ENCODE measurements around the gene ARFGEF2. TPM values are rescaled to one million over a fixed set of nuclear protein-coding genes. Genes with fewer than 3 reads are reported as not detected.
"Not testable (repeated sequence)": the region's sequence is repeated elsewhere in the genome, so short reads cannot be mapped to it uniquely, and the experiment has no call there.

The ARFGEF2 gene
- total RNA-seq, 1 experiment from 2014 or later = 30.3 TPM

DNA sequence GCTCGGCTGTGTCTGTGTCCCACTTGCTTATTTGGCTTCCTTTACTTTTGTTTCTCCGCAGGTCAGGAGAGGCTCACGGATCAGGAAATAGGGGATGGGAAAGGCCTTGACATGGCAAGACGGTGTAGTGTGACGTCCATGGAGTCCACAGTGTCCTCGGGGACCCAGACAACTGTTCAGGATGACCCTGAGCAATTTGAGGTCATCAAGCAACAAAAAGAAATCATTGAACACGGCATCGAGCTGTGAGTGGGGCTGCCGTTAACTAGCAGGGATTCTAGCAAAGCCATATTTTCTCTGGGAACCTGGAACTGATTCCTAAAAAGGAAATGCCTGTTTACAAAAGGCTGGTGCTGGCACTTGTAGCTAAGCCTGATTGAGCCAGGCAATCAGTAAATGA, 54.4 kb downstream of the ARFGEF2 start:
- CTCF ChIA-PET = interaction anchor here (0.6 kb wide), 1 partner anchor 240 kb away, joined by 3 read pairs; no protein-coding TSS in a partner anchor

DNA sequence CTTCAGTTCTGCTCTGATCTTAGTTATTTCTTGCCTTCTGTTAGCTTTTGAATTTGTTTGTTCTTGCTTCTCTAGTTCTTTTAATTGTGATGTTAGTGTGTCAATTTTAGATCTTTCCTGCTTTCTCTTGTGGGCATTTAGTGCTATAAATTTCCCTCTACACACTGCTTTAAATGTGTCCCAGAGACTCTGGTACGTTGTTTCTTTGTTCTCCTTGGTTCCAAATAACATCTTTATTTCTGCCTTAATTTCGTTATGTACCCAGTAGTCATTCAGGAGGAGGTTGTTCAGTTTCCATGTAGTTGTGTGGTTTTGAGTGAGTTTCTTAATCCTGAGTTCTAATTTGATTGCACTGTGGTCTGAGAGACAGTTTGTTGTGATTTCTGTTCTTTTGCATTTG, 58.5 kb downstream of the ARFGEF2 start:
- H3K4me3 Mint-ChIP-seq (ENCODE audit: unreplicated experiment); H3K27me3 Mint-ChIP-seq (ENCODE audit: insufficient read depth, unreplicated experiment); DNase-seq (ENCODE audit: unreplicated experiment); BruUV-seq (replicated peaks); H3K9me3 Mint-ChIP-seq (ENCODE audit: unreplicated experiment); H3K27ac Mint-ChIP-seq (ENCODE audit: low read depth, unreplicated experiment); intact Hi-C loops (cut with micrococcal nuclease): not testable (repeated sequence)
- Mint-ChIP-seq H3K36me3 (ENCODE audit: insufficient read depth, unreplicated experiment) (peaks cover 75% of the 10 kb centered on the region), H3K4me1 (ENCODE audit: insufficient read depth, unreplicated experiment) (peaks cover 15% of the 10 kb centered on the region)
- ChIA-PET POLR2A (interaction anchor here (0.6 kb wide), 1 partner anchor 16 kb away, joined by 3 read pairs; no protein-coding TSS in a partner anchor), CTCF (interaction anchor here (0.7 kb wide), 1 partner anchor 237 kb away, joined by 3 read pairs; no protein-coding TSS in a partner anchor)

More for the DNA sequence above, 54.4 kb downstream of the ARFGEF2 start:
- Mint-ChIP-seq H3K4me3 (ENCODE audit: unreplicated experiment) (no peak overlapping the region), H3K36me3 (ENCODE audit: insufficient read depth, unreplicated experiment) (peaks cover 79% of the 10 kb centered on the region), H3K4me1 (ENCODE audit: insufficient read depth, unreplicated experiment) (no peaks in the 10 kb centered on the region), H3K27ac (ENCODE audit: low read depth, unreplicated experiment) (no peak overlapping the region), H3K27me3 (ENCODE audit: insufficient read depth, unreplicated experiment) (no peaks in the 10 kb centered on the region), H3K9me3 (ENCODE audit: unreplicated experiment) (no peaks in the 10 kb centered on the region)
- intact Hi-C loops (cut with micrococcal nuclease) = no loop called here
- TF ChIP-seq, protein P1, sequence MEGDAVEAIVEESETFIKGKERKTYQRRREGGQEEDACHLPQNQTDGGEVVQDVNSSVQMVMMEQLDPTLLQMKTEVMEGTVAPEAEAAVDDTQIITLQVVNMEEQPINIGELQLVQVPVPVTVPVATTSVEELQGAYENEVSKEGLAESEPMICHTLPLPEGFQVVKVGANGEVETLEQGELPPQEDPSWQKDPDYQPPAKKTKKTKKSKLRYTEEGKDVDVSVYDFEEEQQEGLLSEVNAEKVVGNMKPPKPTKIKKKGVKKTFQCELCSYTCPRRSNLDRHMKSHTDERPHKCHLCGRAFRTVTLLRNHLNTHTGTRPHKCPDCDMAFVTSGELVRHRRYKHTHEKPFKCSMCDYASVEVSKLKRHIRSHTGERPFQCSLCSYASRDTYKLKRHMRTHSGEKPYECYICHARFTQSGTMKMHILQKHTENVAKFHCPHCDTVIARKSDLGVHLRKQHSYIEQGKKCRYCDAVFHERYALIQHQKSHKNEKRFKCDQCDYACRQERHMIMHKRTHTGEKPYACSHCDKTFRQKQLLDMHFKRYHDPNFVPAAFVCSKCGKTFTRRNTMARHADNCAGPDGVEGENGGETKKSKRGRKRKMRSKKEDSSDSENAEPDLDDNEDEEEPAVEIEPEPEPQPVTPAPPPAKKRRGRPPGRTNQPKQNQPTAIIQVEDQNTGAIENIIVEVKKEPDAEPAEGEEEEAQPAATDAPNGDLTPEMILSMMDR (IDR thresholded peaks at IDR 0.05; ENCODE audit: unreplicated experiment) = no peak
- BruUV-seq (replicated peaks) = no TSS peak
- no peak for DNase-seq (ENCODE audit: unreplicated experiment)
- POLR2A ChIA-PET = interaction anchor here (0.7 to 1.6 kb wide), 3 partner anchors 9 to 24 kb away, joined by 3 to 4 read pairs (median 3); no protein-coding TSS in a partner anchor

DNA sequence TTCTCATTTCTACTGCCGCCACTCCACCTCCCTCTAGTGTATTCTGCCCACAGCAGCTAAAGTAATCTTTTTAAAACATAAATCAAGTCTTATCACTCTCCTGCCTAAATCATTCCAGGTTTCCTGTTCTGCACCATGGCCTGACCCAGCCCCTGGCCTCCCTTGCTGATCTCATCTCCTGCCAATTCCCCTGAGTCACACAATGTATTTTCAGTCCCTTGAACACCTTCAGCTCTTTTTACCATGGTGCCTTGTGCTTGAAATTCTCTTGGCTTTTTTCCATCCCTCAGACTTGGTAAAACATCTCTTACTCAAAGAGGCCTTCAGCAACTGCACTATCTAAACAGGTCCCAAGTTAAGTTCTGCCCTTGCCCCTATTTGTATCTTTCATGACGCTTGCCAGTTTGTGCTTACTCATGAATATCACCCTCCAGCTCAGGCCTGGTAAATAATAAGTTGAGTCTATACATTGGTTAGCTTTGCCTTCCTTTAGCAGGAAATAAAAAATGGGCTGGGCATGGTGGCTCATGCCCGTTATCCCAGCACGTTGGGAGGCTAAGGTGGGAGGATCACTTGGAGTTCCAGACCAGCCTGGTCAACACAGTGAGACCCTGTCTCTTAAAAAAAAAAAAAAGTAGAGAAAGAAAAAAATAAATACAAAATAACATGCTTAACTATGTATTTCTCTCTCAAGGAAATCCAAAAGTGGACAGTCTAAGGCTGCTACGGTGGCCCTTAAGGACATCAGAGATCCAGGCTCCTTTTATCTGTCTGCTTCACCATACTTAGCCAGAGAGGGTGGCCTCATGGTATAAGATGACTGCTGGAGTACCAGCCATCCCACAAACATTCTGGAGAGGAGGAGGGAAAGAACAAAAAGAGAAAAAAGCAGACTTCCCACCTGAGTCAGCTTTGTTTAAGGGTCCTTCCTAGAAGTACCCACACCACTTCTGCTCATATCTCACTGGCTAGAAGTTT, 62.2 kb downstream of the ARFGEF2 start:
- CTCF ChIA-PET = interaction anchor here (0.6 to 2.3 kb wide), 7 partner anchors 16 to 326 kb away, joined by 3 to 9 read pairs (median 3); no protein-coding TSS in a partner anchor
- Mint-ChIP-seq H3K27me3 (ENCODE audit: insufficient read depth, unreplicated experiment) (no peaks in the 10 kb centered on the region), H3K36me3 (ENCODE audit: insufficient read depth, unreplicated experiment) (peaks cover 73% of the 10 kb centered on the region), H3K4me1 (ENCODE audit: insufficient read depth, unreplicated experiment) (peaks cover 15% of the 10 kb centered on the region), H3K4me3 (ENCODE audit: unreplicated experiment) (no peak overlapping the region), H3K9me3 (ENCODE audit: unreplicated experiment) (no peaks in the 10 kb centered on the region), H3K27ac (ENCODE audit: low read depth, unreplicated experiment) (peak overlapping the region; percentile 57)
- peak; percentile 85 for DNase-seq (ENCODE audit: unreplicated experiment)
- TF ChIP-seq, protein P1 (IDR thresholded peaks at IDR 0.05; ENCODE audit: unreplicated experiment) = no peak
- intact Hi-C loops (cut with micrococcal nuclease) = no loop called here
- POLR2A ChIA-PET = interaction anchor here (0.5 to 2.3 kb wide), 15 partner anchors 12 to 417 kb away, joined by 3 to 12 read pairs (median 4); partner anchors contain the start of genes ARFGEF2 and CSE1L
- no TSS peak for BruUV-seq (replicated peaks)

DNA sequence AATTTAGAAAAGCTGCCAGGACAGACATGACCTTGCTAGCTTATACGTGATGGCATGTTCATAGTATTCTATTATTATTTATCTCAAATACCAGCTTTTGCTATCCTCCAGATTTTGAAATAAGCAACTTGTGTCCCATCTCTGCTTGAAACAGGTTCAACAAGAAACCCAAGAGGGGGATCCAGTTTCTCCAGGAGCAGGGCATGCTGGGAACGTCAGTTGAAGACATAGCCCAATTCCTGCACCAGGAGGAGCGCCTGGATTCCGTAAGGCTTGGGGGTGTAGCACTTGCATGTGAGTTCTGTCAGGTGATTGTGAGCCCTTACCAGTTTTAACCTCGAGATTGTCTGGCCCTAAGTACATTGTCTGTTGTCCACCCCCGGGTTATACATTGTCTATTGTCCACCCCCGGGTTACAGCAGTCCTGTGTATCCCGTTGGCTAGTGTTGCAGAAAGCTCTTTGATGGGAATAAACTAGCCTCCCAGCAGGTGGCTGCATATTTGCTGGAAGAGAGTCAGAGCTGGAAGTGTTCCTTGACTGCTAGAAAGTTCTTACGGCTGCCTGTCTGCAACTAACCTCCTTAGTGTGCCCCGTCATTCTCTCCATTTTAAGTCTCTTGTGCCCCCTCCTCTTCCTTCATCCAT, 63.2 kb downstream of the ARFGEF2 start:
- Mint-ChIP-seq H3K9me3 (ENCODE audit: unreplicated experiment) (no peaks in the 10 kb centered on the region), H3K4me1 (ENCODE audit: insufficient read depth, unreplicated experiment) (peaks cover 15% of the 10 kb centered on the region), H3K36me3 (ENCODE audit: insufficient read depth, unreplicated experiment) (peaks cover 79% of the 10 kb centered on the region), H3K27ac (ENCODE audit: low read depth, unreplicated experiment) (no peak overlapping the region), H3K4me3 (ENCODE audit: unreplicated experiment) (no peak overlapping the region), H3K27me3 (ENCODE audit: insufficient read depth, unreplicated experiment) (no peaks in the 10 kb centered on the region)
- intact Hi-C loops (cut with micrococcal nuclease) = no loop called here
- ChIA-PET POLR2A (interaction anchor here (1.3 to 2.0 kb wide), 4 partner anchors 11 to 62 kb away, joined by 4 to 12 read pairs (median 6); partner anchors contain the start of gene ARFGEF2), CTCF (interaction anchor here (0.6 to 2.3 kb wide), 5 partner anchors 39 to 364 kb away, joined by 3 to 9 read pairs (median 3); no protein-coding TSS in a partner anchor)
- TF ChIP-seq, protein P1 (IDR thresholded peaks at IDR 0.05; ENCODE audit: unreplicated experiment) = no peak
- no peak for DNase-seq (ENCODE audit: unreplicated experiment)
- BruUV-seq (replicated peaks) = no TSS peak
